ENCODE measurements around the gene VWA8.
"Not testable (repeated sequence)": the region's sequence is repeated elsewhere in the genome, so short reads cannot be mapped to it uniquely, and the experiment has no call there.

Gene VWA8

DNA sequence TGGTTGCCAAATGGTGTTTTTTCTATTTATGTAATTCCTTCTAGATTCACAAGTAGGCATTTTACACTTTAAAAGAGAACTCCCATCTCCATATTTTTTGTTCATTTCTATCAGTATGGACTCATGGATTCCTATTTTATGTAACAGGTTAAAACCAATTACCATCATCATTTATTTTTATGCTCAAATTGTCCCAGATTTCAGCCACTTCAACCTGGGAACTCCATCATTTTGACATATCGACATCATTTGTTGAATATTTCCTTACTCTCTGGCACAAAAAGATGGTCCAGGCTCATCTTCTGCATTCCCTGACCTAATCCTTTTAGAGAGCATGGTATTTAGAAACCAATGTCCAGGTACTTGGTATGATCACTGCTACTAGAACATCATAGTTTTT is 79.9 kb downstream of the VWA8 start:
- no peak overlapping the region for H3K4me3 ChIP-seq (ENCODE audit: low read length)
- no peak overlapping the region for H3K27ac ChIP-seq (ENCODE audit: low read length)
- no peaks in the 10 kb centered on the region for H3K79me2 ChIP-seq (ENCODE audit: low read length)
- no peaks in the 10 kb centered on the region for H3K36me3 ChIP-seq (replicated peaks; ENCODE audit: insufficient read depth, low read length)
- no peaks in the 10 kb centered on the region for H3K4me1 ChIP-seq (ENCODE audit: low read length)
- H3K9ac ChIP-seq (ENCODE audit: low read length), result no peak overlapping the region
- no peak for DNase-seq
- no peaks in the 10 kb centered on the region for H3K9me2 ChIP-seq (replicated peaks; ENCODE audit: insufficient read depth, low read length)
- no peaks in the 10 kb centered on the region for H3K9me3 ChIP-seq (replicated peaks; ENCODE audit: insufficient read depth, low read length)
- no peak overlapping the region for H3K4me2 ChIP-seq (ENCODE audit: low read depth, low read length)
- H4K20me1 ChIP-seq (ENCODE audit: insufficient read depth, low read length), result no peaks in the 10 kb centered on the region
- H2AFZ ChIP-seq (ENCODE audit: low read length), result no peak overlapping the region
- no peaks in the 10 kb centered on the region for H3K27me3 ChIP-seq (replicated peaks; ENCODE audit: insufficient read depth, low read length)
- no peak for TF ChIP-seq EZH2phosphoT487 (IDR thresholded peaks at IDR 0.05; ENCODE audit: low read length)
- TF ChIP-seq, protein P1, sequence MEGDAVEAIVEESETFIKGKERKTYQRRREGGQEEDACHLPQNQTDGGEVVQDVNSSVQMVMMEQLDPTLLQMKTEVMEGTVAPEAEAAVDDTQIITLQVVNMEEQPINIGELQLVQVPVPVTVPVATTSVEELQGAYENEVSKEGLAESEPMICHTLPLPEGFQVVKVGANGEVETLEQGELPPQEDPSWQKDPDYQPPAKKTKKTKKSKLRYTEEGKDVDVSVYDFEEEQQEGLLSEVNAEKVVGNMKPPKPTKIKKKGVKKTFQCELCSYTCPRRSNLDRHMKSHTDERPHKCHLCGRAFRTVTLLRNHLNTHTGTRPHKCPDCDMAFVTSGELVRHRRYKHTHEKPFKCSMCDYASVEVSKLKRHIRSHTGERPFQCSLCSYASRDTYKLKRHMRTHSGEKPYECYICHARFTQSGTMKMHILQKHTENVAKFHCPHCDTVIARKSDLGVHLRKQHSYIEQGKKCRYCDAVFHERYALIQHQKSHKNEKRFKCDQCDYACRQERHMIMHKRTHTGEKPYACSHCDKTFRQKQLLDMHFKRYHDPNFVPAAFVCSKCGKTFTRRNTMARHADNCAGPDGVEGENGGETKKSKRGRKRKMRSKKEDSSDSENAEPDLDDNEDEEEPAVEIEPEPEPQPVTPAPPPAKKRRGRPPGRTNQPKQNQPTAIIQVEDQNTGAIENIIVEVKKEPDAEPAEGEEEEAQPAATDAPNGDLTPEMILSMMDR (IDR thresholded peaks at IDR 0.05; ENCODE audit: low read length), result no peak
- no peak for TF ChIP-seq EZH2 (optimal IDR thresholded peaks at IDR 0.05; ENCODE audit: low read depth, low read length)
- no peaks in the 10 kb centered on the region for H3F3A ChIP-seq (ENCODE audit: insufficient read depth, low read length)

DNA sequence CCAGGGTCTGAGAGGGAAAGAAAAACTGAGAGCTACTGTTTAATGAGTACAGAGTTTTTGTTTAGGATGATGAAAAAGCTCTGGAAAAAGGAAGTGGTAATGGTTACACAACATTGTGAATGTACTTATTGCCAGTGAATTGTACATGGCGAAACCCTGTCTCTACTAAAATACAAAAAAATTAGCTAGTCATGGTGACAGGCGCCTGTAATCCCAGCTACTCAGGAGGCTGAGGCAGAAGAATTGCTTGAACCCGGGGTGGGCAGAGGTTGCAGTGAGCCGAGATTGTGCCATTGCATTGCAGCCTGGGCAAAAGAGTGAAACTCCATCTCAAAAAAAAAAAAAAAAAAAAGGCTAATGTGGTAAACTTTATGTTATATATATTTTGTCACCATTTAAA is 96.3 kb downstream of the VWA8 start:
- no peak for TF ChIP-seq EZH2phosphoT487 (IDR thresholded peaks at IDR 0.05; ENCODE audit: low read length)
- TF ChIP-seq, protein P1 (IDR thresholded peaks at IDR 0.05; ENCODE audit: low read length), result no peak
- TF ChIP-seq EZH2 (optimal IDR thresholded peaks at IDR 0.05; ENCODE audit: low read depth, low read length), result no peak
- Histone ChIP-seq H3K79me2 (ENCODE audit: low read length) (no peaks in the 10 kb centered on the region), H3K9me3 (replicated peaks; ENCODE audit: insufficient read depth, low read length) (no peaks in the 10 kb centered on the region), H2AFZ (ENCODE audit: low read length) (no peak overlapping the region), H4K20me1 (ENCODE audit: insufficient read depth, low read length) (no peaks in the 10 kb centered on the region), H3K9me2 (replicated peaks; ENCODE audit: insufficient read depth, low read length) (no peaks in the 10 kb centered on the region), H3F3A (ENCODE audit: insufficient read depth, low read length) (no peaks in the 10 kb centered on the region), H3K36me3 (replicated peaks; ENCODE audit: insufficient read depth, low read length) (no peaks in the 10 kb centered on the region), H3K4me3 (ENCODE audit: low read length) (no peak overlapping the region), H3K4me1 (ENCODE audit: low read length) (no peaks in the 10 kb centered on the region), H3K9ac (ENCODE audit: low read length) (no peak overlapping the region), H3K27me3 (replicated peaks; ENCODE audit: insufficient read depth, low read length) (no peaks in the 10 kb centered on the region), H3K4me2 (ENCODE audit: low read depth, low read length) (no peak overlapping the region), H3K27ac (ENCODE audit: low read length) (no peak overlapping the region)
- DNase-seq, result no peak

DNA sequence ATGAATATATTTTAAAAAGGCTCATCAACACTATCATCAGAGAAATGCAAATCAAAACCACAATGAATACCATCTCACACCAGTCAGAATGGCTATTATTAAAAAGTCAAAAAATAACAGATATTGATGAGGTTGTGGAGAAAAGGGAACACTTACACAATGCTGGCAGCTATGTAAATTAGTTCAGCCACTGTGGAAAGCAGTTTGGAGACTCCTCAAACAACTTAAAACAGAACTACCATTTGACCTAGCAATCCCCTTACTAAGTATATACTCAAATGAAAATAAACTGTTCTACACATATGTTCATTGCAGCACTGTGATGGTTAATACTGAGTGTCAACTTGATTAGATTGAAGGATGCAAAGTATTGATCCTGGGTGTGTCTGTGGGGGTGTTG is 98.2 kb downstream of the VWA8 start:
- H3K9me3 ChIP-seq (replicated peaks; ENCODE audit: insufficient read depth, low read length); H3K4me3 ChIP-seq (ENCODE audit: low read length); DNase-seq; H3F3A ChIP-seq (ENCODE audit: insufficient read depth, low read length); H3K79me2 ChIP-seq (ENCODE audit: low read length); H3K36me3 ChIP-seq (replicated peaks; ENCODE audit: insufficient read depth, low read length); H3K4me1 ChIP-seq (ENCODE audit: low read length); H2AFZ ChIP-seq (ENCODE audit: low read length); H3K9me2 ChIP-seq (replicated peaks; ENCODE audit: insufficient read depth, low read length); H3K4me2 ChIP-seq (ENCODE audit: low read depth, low read length); H3K27ac ChIP-seq (ENCODE audit: low read length); H3K9ac ChIP-seq (ENCODE audit: low read length); H4K20me1 ChIP-seq (ENCODE audit: insufficient read depth, low read length); H3K27me3 ChIP-seq (replicated peaks; ENCODE audit: insufficient read depth, low read length): not testable (repeated sequence)

DNA sequence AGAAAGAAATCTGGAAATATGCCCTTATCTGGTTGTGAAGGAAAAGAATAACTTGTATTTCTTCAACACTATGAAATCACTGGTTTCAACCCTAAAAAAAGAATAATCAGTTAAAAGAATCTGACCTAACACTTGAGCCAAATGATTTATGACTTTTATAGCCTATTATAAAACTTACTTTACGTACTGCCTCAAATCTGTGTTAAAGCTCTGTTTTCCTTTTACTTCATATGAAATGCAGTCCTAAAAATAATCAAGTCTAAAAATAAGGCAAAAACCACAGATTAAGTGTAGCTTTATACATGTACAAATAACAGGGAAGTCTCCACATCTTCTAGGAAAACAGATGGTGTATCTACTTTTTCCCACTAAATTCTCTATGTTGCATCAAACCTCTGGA is 101.3 kb downstream of the VWA8 start:
- no peaks in the 10 kb centered on the region for H3K36me3 ChIP-seq (replicated peaks; ENCODE audit: insufficient read depth, low read length)
- no peak overlapping the region for H3K9ac ChIP-seq (ENCODE audit: low read length)
- no peaks in the 10 kb centered on the region for H3K9me2 ChIP-seq (replicated peaks; ENCODE audit: insufficient read depth, low read length)
- H3K27me3 ChIP-seq (replicated peaks; ENCODE audit: insufficient read depth, low read length), result no peaks in the 10 kb centered on the region
- DNase-seq, result no peak
- no peak for TF ChIP-seq EZH2phosphoT487 (IDR thresholded peaks at IDR 0.05; ENCODE audit: low read length)
- TF ChIP-seq, protein P1 (IDR thresholded peaks at IDR 0.05; ENCODE audit: low read length), result no peak
- H3K27ac ChIP-seq (ENCODE audit: low read length), result no peak overlapping the region
- no peak overlapping the region for H3K4me2 ChIP-seq (ENCODE audit: low read depth, low read length)
- H2AFZ ChIP-seq (ENCODE audit: low read length), result no peak overlapping the region
- no peaks in the 10 kb centered on the region for H4K20me1 ChIP-seq (ENCODE audit: insufficient read depth, low read length)
- H3K4me3 ChIP-seq (ENCODE audit: low read length), result no peak overlapping the region
- no peaks in the 10 kb centered on the region for H3K79me2 ChIP-seq (ENCODE audit: low read length)
- H3K9me3 ChIP-seq (replicated peaks; ENCODE audit: insufficient read depth, low read length), result no peaks in the 10 kb centered on the region
- no peaks in the 10 kb centered on the region for H3K4me1 ChIP-seq (ENCODE audit: low read length)
- no peaks in the 10 kb centered on the region for H3F3A ChIP-seq (ENCODE audit: insufficient read depth, low read length)
